GM12864 (cell line): Measurements from ENCODE around the gene PEX11A.

ENCODE experiments used
- DNase-seq: peaks from one replicate; pipeline ENCODE4 v3.0.0-alpha.2; 2011; ENCODE audit warnings: low read depth
- H3K4me3 ChIP-seq: 2 replicates; pipeline ENCODE4 v1.5.1; 2011; ENCODE audit warnings: mild to moderate bottlenecking, low read depth, low read length, control low read depth
- CTCF ChIP-seq: IDR thresholded peaks from 2 replicates; pipeline ENCODE4 v1.5.1; 2011; ENCODE audit warnings: low read depth, mild to moderate bottlenecking, moderate library complexity, low read length, control low read depth, inconsistent platforms; ENCODE audit errors: missing control alignments

PEX11A gene

GRCh38 chr15:89679212-89679611 lies 11.3 kb downstream of the PEX11A start, which contains the start of gene PLIN1:
TSS of gene PLIN1 (minus strand) at chr15:89679367. CDS start at chr15:89677489, 1,878 bp downstream.
- no peak for TF ChIP-seq CTCF
- no peak within 1 kb of the TSS for H3K4me3 ChIP-seq
- DNase-seq, result no peak

- TF ChIP-seq CTCF, result no peak
- no peak overlapping the region for H3K4me3 ChIP-seq
- DNase-seq, result no peak
Measured at GRCh38 chr15:89677381-89677780, 13.2 kb downstream of the PEX11A start.

- no peak overlapping the region for H3K4me3 ChIP-seq
- no peak for DNase-seq
- TF ChIP-seq CTCF, result no peak
Measured at GRCh38 chr15:89675606-89676005, 14.9 kb downstream of the PEX11A start.

- no peak for DNase-seq
- no peak overlapping the region for H3K4me3 ChIP-seq
- no peak for TF ChIP-seq CTCF
Measured at GRCh38 chr15:89674526-89674925, 16.0 kb downstream of the PEX11A start.

DNA sequence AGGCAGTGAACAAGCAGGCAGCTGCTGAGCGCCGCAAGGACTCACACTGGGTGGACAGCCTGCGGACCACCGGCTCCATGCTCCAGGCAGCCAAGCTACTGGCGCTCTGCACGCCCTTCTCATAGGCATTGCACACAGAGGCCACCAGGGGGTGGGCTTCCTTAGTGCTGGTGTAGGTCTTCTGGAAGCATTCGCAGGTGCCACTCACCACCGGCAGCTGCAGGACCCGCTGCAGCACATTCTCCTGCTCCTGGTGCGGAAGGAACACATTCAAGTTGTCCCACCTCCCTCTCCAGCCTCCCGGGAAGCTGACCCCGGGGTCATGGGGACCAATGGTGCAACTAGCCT lies 17.4 kb downstream of the PEX11A start:
- H3K4me3 ChIP-seq, result no peak overlapping the region
- peak; percentile 75 for TF ChIP-seq CTCF
- no peak for DNase-seq

DNA sequence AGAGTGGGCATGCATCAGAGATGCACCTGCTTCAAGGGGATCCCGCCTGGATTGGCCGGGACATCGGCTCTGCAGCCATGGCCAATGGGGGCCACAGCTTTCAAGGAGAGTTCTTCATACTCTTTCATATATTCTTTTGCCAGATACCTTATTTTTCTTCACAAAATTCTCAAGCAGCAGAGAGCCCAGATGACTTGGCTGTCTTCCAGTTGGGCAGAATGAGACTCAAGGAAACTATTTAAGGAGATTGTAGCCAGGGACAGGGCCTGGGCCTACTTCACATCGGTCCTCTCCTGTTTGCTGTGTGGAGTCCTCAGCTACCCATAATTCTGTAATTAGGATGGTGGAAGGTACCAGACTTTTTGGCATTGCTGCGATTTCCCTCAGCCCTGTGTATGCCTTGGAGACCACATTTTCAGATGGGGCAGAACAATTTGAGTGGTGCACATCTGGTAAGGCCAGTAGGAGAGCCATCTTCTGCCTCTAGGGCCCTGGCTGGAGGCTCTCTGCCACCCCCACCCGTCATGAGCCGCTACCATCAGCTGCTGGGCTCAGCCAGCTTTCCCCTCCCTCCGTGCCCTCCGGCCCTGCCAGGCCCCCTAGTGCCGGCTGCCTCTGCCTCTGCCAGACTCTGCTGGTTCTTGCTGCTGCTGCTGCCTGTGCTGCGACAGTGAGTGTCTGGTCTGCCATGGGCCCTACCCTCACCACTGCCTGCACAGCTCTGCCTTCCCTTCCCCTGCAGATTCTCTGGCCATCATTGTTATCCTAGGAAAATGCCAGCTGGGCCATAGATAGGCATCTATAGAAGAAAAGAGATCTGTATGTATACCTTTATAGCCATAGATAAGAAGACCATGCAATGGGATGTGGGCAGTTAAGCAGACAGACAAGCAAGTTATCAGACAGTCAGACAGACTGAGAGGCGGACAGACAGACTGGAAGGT lies 18.1 kb downstream of the PEX11A start:
- no peak for DNase-seq
- no peak for TF ChIP-seq CTCF
- H3K4me3 ChIP-seq, result no peak overlapping the region

DNA sequence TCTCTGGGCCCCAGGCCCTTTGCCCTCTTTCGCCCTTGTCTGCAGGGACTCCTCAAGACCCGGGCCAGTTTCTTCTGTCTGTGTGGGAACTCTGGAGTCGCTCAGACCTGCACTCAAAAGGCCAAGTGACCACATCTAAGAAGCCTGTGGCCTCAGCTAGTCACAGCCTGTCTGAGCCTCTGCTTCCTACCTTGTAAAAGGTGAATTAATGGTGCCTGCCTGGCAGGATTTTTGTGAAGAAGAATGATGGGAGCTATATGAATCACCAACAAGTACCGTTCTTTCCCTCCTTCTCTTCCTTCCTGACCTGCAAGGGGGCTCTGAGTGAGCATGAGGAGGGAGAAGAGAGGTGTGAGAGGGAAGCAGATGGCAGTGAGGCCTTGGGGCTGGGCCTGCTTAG lies 18.9 kb downstream of the PEX11A start:
- TF ChIP-seq CTCF, result no peak
- no peak overlapping the region for H3K4me3 ChIP-seq

More for the DNA sequence above, 18.9 kb downstream of the PEX11A start:
- no peak for DNase-seq
